Astrocyte (in vitro differentiated cells and primary cell): ENCODE results near the gene TAS2R20.

Experiments
- CTCF ChIP-seq: IDR thresholded peaks from 2 replicates; pipeline ENCODE4 v1.5.1; 2011; ENCODE audit warnings: low read depth, mild to moderate bottlenecking, inconsistent platforms, low read length, moderate library complexity; ENCODE audit not compliant: insufficient read depth
- EZH2 ChIP-seq: IDR thresholded peaks from 2 replicates; pipeline ENCODE4 v1.6.1; 2012; ENCODE audit warnings: mild to moderate bottlenecking, low read length, inconsistent platforms; ENCODE audit not compliant: insufficient read depth

GRCh38 chr12:11040162-11040561 lies 42.1 kb upstream of the TAS2R20 start:
- TF ChIP-seq CTCF: no peak
- no peak for TF ChIP-seq EZH2
